GM19467 (cell line): ENCODE data around the gene OTX1.
"Not testable (repeated sequence)": the region's sequence is repeated elsewhere in the genome, so short reads cannot be mapped to it uniquely, and the experiment has no call there.

ENCODE experiments used
- ATAC-seq: cut with Tn5 transposase; IDR thresholded peaks from one replicate; pipeline ENCODE4 v1.9.1; 2021; ENCODE audit warnings: mild to moderate bottlenecking, moderate library complexity; ENCODE audit not compliant: unreplicated experiment

Gene OTX1

GRCh38 chr2:63058144-63058920 is 7.7 kb downstream of the OTX1 start:
- ATAC-seq: no peak

- ATAC-seq: no peak
Observed at GRCh38 chr2:63058921-63059792, 8.5 kb downstream of the OTX1 start.

- ATAC-seq: no peak
Observed at GRCh38 chr2:63059793-63060471, 9.3 kb downstream of the OTX1 start.

- no peak for ATAC-seq
Observed at GRCh38 chr2:63060472-63060991, 9.9 kb downstream of the OTX1 start.

GRCh38 chr2:63064197-63064596 is 13.6 kb downstream of the OTX1 start:
- ATAC-seq: no peak

- ATAC-seq: no peak
Observed at GRCh38 chr2:63064661-63065060, 14.0 kb downstream of the OTX1 start.

GRCh38 chr2:63066265-63066664 is 15.6 kb downstream of the OTX1 start:
- no peak for ATAC-seq

- ATAC-seq: no peak
Observed at GRCh38 chr2:63066838-63067237, 16.2 kb downstream of the OTX1 start.

- ATAC-seq: no peak
Observed at GRCh38 chr2:63071664-63072063, 21.0 kb downstream of the OTX1 start.

- no peak for ATAC-seq
Observed at GRCh38 chr2:63073994-63074393, 23.4 kb downstream of the OTX1 start.

GRCh38 chr2:63074399-63074798 is 23.8 kb downstream of the OTX1 start:
- not testable (repeated sequence) for ATAC-seq

- ATAC-seq: no peak
Observed at GRCh38 chr2:63078852-63079606, 28.4 kb downstream of the OTX1 start.

GRCh38 chr2:63081404-63081803 is 30.8 kb downstream of the OTX1 start:
- no peak for ATAC-seq

GRCh38 chr2:63086687-63087086 is 36.1 kb downstream of the OTX1 start:
- ATAC-seq: no peak

GRCh38 chr2:63092401-63092800 is 41.8 kb downstream of the OTX1 start:
- ATAC-seq: no peak

GRCh38 chr2:63092857-63093256 is 42.2 kb downstream of the OTX1 start:
- ATAC-seq: no peak

GRCh38 chr2:63093502-63093901 is 42.9 kb downstream of the OTX1 start:
- ATAC-seq: no peak

- no peak for ATAC-seq
Observed at GRCh38 chr2:63096491-63096890, 45.9 kb downstream of the OTX1 start.

GRCh38 chr2:63099032-63099431 is 48.4 kb downstream of the OTX1 start:
- ATAC-seq: no peak

- no peak for ATAC-seq
Observed at GRCh38 chr2:63101954-63102353, 51.3 kb downstream of the OTX1 start.

- ATAC-seq: no peak
Observed at GRCh38 chr2:63104482-63104881, 53.9 kb downstream of the OTX1 start.
